Stimulated activated naive CD4-positive, alpha-beta T cell (primary cell): ENCODE measurements around the gene INSM2.

ENCODE experiments used
- DNase-seq, 6 experiments: peaks; one replicate each; lab custom pipeline; 2025; lab: John Stamatoyannopoulos, UW

Gene INSM2

DNA sequence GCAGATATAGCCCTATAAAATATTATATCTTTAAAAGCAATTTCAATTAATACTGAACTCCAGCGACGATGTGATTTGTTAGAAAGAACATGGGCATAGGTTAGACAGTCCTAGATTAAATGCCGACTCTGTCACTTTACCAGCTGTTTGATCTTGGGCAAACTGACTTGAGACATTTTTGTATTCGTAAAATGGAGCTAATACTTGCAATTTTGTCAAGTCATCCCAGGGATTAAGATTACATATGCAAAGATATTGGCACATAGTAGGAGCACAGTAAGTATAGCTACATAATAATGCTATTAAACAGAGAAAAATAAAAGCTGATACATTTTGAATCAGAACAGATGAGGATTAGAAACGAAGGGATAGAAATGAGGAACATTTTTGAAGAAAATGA is 9.0 kb downstream of the INSM2 start:
- no peak for DNase-seq

DNA sequence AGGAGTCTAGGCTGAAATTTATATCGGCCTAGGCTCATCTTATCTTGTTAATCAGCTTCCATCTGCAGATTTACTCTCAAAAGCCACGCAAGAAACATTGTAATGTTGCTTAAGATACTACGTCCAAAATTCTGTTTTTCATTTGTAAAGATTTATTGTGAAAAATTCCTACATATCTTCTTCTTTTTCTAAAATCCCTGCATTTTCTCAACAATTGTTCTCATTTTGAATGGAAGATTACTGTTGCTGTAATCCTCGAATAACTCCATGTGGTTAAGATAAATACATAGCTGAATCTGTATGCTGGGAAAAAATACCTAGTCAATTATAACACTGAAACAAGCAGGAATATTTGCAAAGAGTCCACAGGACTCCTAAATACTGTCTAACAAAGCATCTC is 15.6 kb downstream of the INSM2 start:
- DNase-seq, result no peak

DNA sequence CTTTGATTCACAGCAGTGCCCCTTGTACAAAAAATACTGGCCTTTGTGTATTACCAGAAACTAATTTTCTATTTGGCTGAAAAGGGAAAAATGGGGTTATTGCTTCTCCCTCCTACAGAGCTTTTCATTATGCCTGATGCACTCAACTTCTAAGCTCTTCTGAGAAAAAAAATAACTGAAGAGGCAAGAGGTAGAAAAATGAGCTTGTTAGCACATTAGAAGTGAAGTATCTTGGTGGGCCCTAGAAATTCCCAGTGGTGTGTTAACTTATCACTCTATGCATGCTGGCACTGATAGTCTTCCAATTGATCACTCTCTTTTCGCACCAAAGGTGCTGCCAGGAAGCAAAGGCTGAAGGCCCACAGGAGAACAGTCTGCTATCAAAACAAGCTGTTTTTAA is 17.1 kb downstream of the INSM2 start:
- DNase-seq, result no peak

DNA sequence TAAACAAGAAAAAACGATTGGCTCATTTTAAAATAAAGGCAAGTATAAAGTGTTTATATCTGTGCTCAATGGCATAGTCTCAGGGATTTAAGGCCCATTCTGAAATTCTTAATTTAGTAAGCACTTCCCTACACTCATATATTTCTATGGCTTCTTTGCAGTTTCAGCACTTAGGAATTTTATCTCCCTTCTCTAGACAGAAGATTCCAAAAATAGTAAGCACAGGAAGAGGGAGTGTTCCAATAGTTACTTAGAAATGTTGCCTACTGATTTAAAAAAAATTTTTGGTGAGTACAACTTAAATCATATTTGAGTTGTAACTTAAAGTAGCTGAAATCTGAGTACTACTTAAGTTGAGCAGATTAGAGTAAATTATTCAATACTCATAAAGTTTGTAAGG is 19.8 kb downstream of the INSM2 start:
- no peak for DNase-seq

DNA sequence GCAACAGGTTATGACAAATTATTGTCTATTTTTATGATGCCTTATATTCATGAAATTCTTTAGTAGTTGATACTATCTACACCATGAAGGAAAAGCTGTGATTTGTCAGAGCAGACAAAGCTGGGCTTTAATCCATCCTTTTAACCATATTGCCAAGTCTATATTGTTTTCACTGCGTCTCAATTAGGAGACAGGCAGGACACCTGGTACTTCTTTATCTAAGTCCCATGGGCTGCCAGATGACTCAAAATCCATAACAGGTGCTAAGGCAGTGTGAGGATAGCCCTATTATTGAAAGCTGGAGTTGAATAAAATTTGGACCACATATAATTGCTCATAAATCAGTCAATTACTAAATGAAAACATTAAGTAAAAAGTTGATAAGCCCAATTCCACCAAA is 22.6 kb downstream of the INSM2 start:
- no peak for DNase-seq

DNA sequence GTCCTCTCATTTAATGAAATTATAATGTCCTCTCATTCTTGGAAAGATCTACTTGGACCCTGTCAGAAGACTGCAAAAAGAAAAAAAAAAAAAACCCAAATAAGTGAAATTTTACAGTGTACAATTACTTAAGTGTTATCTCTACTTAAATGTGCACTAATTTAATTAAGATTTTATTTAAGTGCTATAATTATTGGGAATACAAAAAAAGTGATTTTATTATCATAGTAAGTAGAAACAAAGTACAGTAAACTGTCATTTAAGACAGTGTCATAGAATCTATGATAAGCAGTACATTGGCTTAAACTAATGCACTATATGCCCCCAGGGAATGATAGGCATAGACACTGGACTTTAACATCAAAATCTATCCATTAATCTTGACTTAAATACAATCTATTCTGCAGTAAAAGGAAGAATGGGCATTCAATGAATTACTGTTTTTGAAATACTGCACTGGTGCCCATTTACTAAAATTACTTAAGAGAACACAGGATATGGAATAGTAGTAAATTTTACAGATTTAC is 23.3 kb downstream of the INSM2 start:
- no peak for DNase-seq

DNA sequence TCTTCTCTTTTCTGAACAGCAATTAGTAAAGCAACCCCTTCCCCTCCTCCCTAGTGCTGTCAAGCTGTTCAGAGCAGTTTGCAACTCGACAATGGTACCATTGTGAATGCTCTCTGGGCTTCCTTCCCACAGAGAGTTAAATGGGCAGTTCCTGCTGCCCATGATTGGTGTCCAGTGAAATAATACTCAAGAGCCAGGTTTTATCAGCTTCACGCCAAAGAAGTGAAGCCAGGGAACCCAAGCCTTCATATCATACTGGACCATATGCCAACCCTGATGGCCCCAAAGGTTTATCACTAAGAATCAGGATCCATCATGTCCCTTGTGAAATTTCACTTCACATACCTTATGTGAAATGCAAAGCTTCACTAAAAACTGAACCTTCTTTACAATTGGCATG is 24.7 kb downstream of the INSM2 start:
- DNase-seq, result no peak

DNA sequence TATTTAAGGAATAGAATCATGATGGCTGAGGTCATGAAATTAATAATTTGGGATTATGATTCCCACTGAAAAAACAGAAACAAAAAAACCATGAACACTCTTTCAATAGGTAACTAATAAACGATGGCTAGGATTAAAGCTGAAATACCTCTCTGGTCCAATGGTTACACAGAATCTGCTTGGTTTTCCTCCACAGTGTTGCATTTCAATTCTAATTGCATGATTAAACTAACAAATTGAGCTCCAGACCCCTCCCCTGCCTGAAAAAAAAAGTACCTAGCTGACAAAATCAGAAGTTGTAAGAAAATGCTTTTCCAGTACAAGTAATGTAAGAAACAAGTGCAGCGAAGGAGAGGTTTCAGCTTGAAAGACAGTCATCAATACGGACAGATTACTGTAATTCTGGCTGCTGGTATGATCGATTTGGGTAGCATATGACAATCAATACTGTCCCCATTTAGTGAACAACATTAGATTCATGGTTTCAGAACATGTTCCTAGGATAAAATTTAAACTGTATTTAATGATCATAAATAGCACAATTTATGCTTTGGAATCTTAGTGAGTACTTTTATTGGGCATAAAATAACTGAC is 32.0 kb downstream of the INSM2 start:
- no peak for DNase-seq

DNA sequence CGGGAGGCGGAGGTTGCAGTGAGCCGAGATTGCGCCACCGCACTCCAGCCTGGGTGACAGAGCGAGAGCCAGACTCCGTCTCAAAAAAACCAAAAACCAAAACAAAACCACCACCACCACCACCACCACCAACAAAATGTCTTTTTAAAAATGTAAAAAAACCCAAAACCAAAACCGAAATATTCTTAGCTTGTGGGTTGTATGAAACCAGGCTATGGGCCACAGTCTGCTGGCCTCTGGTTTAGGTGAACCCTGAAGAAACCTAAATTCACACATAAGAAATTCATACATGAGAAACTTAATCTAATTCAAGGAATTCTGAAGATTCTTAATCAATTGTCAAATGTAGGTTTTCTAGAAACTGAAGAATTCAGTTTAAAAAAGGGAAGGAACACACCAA is 37.6 kb downstream of the INSM2 start:
- DNase-seq, result no peak

DNA sequence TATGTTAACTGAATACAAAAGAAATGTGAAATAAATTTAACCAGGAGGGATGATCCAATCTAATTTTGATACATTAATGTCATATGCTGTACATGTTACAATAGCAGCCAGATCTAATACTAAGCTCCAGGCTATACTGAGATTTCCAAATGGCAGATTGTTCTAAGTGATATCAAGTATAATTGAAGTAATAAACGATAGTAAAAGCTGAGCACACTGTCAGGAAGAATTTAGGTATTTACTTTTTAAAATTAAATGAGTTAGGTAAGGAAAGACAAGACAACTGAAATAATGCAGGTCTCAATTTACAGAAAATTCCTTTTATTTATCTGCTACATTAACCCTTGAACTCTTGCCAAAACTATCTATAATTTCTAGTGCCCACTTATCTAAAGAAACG is 39.9 kb downstream of the INSM2 start:
- DNase-seq, result no peak

DNA sequence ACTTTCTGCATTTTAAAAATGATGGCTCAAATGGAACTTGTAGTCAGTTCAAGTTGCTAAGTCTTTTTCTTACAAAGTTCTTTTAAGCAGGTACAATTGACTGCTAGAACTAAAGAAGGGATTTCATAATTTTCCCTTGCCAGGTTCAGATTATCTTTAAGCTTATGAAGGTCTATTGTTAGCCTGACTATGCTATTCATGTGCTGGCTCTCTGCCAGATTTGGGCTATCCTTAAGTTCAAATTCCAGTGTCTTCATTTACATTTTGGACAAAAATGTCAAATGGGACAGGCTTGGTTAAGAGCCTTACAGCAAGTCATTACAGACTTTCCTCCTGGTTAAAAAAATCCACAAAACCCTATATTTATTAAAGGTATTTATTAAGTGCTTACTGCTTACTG is 42.3 kb downstream of the INSM2 start:
- DNase-seq, result no peak

DNA sequence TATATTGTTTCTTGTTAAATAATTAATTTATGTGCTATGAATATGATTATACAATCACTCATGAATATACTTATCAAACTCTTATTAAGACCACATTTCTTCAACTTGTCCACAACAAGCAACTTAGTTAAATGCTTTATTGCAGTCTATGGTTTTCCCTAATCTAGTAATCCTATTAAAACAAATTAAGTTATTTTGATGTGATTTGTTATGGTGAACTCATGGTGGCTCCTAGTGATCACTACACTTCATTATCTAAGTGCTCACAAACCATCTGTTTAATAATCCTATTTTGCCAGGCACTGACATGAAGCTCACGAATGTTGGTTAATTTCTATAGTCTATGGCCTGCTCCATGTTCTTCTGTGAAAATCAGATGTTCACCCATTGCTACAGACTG is 42.9 kb downstream of the INSM2 start:
- DNase-seq, result no peak

DNA sequence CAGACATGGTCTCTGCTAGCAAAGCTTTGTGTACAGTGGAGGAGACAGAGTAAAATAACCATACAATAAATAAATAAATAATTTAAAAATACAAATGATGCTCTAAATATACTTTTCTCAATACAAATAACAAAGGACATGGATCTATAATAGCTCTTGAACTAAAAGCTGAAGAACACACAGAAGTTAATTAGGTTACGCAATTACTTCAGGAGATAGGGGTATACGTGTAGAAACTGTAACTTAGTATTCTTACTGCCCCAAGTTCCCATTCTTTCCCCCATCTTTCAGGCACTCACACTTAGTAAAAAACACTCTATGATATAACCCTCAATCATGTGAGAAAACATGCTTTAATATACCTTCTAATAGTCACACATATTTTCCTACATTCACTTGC is 44.2 kb downstream of the INSM2 start:
- DNase-seq, result no peak

DNA sequence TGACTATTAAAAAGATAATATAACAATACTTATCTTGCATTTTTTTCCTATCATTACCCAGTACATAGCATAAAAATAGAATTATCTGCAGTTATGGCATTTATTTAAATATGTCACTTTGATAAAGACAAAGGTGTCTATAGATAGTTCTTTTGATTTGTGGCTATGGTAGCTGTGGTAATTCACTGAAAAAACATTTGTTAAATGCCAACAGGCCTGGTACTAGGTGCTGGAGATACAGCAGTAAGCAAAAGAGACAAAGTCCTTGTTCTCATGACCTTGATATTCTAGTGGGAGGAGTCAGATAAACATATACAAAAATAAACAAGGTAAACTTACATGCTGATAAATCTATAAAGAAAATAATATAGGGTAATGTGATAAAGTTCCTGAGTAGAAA is 44.7 kb downstream of the INSM2 start:
- no peak for DNase-seq
